Anterior cingulate cortex (tissue), 58 donors: Measurements from ENCODE around the gene VLDLR.

Experiments used
- DNase-seq, 58 donors: peaks; one replicate each; lab custom pipeline; 2025; lab: John Stamatoyannopoulos, UW

Gene VLDLR

DNA sequence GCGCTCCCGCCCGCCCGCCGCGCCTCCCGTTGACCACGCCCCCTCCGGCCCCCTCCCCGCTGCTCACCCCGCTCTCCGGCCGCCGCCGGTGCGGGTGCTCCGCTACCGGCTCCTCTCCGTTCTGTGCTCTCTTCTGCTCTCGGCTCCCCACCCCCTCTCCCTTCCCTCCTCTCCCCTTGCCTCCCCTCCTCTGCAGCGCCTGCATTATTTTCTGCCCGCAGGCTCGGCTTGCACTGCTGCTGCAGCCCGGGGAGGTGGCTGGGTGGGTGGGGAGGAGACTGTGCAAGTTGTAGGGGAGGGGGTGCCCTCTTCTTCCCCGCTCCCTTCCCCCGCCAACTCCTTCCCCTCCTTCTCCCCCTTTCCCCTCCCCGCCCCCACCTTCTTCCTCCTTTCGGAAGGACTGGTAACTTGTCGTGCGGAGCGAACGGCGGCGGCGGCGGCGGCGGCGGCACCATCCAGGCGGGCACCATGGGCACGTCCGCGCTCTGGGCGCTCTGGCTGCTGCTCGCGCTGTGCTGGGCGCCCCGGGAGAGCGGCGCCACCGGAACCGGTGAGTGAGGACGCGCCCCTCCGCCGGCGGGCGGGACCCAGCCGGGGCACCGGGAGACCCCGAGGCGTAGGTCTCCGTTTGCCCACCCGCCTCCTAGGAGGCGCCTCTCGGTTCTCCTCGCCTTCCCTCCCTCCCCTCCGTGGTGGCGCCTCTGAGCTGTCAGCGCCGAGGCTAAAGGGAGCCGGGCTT lies at the start of gene VLDLR:
TSS of gene VLDLR (plus strand) at position 66 of the 739 bp plus-strand sequence. CDS start at position 469, 403 bp downstream.
- peak in 50 of 58 donors; percentile 6 to 85 (median 70) for DNase-seq

DNA sequence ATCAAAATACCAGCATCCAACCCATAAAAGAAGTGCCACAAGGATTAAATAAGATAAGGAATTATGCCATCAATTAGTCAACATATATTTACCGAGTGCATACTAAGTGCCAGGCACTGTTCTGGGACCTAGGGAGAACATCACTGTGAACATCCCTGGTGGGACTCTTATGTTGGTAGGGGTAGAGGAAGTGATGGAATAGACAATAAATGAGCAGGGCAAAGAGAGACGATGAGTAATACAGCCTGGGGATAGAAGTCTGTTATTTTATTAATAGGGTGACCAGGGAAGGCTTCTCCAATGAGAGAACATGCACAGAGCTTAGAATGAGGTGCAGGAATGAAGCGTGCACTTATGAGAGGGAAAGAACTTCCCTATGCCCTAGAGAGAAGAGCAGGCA lies 47.4 kb upstream of the VLDLR start:
- no peak for DNase-seq

DNA sequence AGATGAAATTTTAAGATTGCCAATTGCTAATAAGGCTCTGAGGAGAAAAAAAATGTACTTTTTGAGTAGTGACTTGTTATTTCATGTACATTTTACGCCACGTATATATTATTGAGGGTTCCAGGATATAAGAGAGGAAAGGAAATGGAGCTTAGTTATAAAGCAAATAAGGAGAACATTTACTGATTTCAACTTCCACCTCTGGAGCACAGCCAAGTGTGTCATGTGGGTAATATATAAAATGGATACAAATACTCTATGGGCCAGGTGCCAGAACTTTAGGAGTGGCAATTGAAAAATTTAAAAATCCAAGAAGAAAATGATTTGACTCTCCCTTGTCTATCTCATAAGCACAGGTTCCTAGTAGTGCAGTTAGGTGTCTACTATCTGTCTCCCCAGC lies 45.0 kb upstream of the VLDLR start:
- no peak for DNase-seq

DNA sequence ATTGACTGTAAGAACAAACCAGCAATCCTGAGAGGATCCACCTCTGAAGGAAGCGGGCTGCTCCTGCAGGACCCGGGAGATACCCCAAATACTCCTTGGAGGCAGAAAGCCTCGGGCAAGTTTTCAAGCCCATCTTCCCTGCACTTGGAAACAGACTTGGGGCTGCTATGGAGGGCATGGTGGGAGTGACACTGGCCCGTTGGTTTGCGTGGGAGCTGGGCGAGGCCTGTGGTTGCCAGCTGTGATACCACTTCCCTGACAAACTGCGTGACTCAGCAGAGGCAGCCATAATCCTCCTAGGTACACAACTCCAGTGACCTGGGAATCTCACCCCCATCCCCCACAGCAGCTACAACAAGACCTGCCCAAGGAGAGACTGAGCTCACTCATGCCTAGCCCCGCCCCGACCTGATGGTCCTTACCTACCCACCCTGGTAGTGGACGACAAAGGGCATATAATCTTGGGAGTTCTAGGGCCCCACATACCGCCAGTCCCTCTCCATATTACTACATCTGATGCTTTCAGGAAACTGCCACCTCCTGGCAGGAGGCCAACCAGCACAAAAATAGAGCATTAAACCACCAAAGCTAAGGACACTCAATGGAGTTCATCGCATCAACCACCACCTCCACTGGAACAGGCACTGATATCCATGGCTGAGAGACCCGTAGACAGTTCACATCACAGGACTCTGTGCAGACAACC lies 38.1 kb upstream of the VLDLR start:
- no peak for DNase-seq

DNA sequence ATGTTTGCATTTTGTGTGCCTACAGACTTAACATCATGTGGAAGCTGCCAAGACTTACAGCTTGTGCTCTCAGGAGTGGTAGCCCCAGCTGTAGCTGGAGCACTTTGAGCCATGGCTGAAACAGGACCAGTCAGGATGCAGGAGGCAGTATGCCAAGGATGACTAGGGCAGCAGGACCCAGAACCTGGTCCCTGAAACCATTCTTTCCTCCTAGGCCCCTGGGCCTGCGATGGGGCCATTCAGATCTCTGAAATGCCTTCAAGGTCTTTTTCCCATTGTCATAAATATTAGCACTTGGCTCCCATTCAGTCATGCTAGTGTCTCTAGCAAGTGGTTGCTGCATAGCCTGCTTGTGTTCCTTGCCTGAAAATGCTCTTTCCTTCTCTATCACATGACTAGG lies 29.6 kb upstream of the VLDLR start:
- DNase-seq: no peak

DNA sequence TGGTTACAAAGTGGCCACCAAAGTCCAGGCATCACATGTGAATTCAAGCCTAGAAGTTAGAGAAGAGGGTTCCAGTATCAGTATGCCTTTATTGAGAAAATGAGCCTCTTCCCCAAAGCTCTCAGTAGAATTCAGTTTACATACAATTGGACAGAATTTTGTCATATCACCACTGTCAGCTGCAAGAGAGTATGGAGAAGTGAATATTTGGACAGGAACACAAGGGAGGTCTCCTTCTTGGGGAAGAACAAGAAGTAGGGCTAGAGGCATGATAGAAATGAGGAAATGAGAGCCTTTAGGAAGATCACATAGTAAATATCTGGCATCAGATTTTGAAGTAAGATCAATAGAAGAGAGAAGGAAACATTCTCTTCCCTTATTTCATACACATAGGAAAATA lies 27.8 kb upstream of the VLDLR start:
- DNase-seq: no peak

DNA sequence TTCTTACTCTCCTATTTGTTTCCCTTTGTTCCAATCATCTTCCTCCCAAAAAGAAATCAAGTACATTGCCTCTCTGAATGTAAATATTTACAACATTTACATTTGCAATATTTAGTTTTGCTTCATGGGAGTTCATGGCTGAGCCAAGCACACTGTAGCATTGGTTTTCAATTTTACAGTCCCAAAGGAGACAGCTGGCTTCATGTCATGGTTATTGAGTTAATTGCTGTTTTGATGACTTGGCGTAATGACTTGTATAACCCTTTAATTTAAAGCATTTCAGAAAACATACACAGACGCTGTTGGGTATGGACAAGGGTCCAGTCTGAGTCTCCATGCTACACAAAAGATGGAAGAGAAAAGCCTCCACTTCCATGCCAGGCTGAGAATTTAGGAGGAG lies 25.6 kb upstream of the VLDLR start:
- DNase-seq: no peak

DNA sequence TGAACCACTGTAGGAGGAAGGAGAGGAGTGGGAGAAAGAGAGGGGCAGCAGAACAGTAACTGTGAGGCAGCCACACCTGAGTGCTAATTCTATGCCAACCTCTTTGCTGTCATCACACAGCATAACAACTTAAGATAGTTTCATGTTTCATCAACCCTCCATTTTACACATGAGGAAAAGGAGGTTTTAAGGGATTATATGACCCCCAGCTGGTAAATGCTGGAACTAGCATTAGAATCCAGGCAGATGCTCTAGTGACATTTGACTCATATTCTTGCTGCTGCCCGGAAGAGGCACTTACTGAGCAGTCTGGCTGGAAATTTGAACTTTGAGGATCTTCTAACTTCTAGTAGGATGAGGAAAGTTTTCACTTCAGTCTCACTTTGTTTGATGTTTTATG lies 24.1 kb upstream of the VLDLR start:
- no peak for DNase-seq

DNA sequence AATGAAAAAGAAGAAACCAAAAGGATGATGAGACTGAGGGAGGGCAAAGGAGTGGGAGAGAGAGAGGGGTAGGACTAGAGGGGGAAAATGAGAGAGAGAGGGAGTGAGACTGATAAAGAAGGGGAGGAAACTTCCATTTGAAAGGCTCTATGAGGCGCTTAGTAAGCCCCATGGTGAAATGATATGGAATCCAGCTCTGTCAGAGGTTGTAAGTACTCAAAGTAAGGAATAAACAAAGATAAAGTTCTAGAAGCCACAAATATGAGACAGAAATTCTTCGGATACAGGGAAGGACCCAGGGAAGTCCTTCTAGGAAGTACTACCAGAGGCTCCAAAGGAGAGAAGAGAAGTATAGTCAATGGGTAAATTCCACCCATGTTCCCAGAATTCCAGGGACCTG lies 21.7 kb upstream of the VLDLR start:
- no peak for DNase-seq

DNA sequence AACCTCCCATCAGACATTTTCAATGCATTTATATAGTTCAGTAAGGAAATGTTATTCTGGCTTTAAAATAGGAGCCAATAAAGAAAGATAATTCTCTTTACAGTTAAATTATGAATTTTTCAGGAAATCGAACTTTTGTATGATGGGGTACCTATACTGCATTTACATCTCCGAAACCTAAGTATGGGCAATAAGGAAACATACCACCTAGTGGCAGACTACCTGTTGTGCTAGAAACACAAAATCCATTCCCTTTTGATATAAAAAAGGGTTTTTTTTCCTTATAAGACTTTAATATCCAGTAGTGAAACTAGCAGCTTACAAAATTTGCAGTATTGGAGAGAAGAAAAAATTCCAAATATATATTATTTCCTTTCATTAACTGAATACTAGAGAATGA lies 21.3 kb upstream of the VLDLR start:
- DNase-seq: no peak

DNA sequence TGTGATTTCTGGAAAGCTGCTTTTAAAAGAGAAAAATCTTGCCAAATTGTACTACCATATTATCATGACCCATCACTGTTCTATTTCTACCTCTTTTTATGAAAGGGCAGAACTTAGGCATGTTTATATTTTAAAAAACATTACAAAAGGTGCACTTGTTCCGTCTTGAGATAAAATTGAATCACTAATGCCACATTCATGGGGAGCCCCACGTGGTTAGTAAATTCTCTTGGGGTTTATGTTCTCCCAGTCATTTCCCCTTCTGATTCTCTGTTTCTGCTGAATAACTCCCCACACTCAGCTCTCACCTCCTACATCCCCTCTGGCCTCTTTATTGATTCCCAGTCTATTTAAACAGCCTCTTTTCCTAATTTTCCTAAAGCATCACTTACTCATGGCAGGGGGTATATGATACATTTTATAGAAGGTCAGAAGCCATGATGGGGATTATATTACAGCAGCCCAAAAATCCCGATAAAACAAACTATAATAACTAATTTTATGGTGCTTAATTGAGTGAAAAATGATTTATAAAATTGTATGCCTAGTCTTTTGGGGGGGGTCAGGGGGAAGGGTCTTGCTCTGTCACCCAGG lies 19.7 kb upstream of the VLDLR start:
- DNase-seq: no peak

DNA sequence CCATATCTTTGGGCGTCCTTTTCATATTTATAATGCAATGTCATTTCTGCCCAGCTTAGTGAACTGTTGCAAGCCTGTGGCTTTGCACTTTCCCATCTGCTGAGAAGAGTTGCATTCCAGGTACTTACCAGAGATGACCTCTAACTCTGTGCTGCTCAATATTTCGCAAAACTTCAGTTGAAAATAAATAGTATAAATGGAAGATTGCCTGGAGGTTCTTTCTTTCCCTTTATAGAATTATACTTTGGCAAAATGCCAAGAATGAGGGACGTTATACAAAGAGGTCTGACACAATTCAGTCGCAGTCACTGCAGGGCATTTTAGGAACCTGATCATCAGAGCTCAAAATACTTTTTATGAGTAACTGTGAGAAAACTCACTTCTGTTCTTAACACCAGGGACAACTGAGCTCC lies 18.9 kb upstream of the VLDLR start:
- DNase-seq: no peak

DNA sequence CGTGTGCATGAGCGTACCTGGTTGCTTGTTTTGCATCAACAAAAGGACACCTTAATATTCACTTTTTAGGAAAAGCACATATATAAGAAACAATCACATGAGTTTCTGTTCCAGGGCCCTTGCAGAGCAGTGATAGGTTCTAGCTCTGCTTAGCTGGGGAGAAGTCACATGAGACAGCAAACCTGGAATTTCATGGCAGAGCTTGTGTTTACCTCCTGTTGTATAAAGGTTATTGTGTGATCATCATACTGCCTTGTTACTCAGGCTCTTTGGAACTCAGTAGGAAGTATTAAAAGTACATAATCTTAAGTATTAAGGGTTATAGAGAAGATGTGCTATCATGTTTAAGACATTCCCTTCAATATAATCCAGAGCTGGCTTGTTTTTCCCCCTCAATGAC lies 18.0 kb upstream of the VLDLR start:
- no peak for DNase-seq

DNA sequence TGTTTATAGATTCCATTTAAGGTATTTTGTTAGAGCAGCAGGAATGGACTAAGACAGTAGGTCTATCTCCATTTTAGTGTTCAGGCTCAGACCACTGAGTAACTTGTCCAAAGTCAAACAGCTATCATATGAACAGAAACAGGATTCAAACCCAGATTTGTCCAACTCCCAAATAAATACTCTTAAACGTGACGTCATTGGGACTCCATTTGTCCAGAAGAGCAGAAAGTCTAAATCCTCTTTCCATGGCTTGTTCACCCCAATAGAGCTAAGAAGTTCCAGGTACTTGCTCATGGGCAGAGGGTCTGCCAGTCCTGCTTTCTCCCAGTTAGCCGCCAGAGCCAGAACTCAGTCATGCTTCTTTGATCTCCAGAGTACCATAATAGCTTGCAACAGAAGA lies 16.3 kb upstream of the VLDLR start:
- DNase-seq: no peak

DNA sequence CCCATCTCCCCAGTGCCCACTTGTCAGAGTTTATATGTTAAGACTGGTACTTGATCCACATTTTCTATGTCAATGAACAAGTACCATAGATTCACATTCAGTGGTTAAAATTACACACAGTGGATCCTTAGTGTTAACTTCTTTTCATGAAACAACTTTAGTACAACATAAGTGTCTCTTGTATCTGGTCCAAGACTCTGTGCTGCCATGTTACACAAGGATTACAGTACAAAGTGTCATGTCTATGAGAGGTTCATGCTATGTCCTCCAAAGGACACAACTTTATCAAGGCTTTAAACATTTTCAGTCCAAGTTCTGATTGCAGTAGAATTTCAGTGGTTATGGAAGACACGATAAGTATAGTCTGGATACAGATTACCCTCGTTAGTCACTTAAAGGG lies 13.3 kb upstream of the VLDLR start:
- no peak for DNase-seq

DNA sequence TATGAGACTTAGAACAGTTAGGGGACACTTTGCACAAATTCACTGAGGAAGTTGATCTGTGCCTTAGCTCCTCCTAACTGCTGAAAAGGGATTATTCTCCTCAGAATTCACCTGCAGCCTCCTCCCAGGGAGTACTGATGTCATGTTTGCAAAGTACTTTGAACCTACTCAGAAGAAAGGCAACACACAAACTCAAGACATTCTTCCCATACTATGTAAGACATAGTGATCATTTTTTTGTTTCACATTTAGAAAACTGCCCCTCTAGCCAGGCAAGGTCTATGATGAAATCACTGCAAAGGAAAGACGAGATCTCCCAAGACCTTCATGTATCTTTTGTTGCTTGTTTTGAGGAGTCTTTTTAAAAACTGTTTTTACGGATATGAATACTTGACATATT lies 10.6 kb upstream of the VLDLR start:
- DNase-seq: no peak

DNA sequence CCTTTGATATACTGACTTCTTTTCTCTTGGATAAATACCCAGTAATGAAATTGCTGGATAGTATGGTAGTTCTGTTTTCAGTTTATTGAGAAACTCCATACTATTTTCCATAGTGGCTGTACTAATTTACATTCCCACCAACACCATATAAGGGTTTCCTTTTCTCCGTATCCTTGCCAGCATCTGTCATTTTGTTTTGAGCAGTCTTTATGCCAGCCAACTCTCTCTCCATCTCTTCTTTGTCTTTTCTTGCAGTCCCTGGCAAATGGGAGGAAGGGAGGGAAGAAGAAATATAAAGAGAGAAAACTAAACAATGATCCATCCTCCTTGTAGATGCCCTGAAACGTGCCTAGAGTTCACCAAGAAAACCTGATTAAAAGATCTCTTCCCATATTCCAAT lies 9.6 kb upstream of the VLDLR start:
- DNase-seq: no peak

DNA sequence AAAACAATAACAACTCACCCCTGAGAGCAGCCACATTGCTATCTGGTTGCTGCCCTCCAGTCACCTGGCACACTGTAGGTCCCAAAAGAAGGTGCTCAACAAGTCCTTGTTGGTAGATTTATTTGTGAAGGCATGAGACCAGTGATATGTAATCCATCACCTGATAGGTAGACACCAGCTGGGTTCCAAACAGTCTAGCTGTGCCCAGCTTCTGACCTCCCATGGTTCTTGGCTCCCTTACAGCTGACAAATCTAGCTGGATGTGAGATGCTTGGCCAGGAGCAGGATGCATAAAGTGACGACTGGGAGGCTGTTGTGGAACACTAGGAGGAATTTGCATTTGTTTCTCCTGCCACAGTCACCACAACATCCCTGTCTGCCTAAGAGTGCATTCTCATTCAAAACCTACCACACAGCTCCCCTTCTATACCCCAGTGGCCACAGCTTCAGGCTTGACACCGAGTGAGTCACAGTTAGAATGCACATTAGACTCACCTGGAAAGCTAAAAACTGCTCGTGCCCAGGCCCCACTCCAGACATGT lies 7.8 kb upstream of the VLDLR start:
- no peak for DNase-seq

DNA sequence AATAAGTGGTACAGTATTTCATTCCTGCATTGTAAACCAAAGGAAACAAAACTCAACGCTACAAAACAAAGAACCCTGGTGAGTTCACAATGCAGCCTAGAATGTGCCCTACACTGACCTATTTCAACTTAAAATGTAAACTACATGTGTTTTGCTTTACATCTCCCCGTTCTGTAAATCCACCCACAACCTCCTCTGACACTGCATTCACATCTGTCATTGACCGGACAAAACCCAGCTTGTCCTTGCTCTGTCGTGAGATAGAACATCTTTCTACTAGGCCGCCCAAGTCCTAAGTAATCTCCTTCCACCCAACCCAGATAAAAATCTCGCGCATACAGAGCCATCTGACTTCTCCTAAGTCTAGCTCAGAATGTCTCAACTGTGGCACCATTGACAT lies 6.1 kb upstream of the VLDLR start:
- DNase-seq: no peak

DNA sequence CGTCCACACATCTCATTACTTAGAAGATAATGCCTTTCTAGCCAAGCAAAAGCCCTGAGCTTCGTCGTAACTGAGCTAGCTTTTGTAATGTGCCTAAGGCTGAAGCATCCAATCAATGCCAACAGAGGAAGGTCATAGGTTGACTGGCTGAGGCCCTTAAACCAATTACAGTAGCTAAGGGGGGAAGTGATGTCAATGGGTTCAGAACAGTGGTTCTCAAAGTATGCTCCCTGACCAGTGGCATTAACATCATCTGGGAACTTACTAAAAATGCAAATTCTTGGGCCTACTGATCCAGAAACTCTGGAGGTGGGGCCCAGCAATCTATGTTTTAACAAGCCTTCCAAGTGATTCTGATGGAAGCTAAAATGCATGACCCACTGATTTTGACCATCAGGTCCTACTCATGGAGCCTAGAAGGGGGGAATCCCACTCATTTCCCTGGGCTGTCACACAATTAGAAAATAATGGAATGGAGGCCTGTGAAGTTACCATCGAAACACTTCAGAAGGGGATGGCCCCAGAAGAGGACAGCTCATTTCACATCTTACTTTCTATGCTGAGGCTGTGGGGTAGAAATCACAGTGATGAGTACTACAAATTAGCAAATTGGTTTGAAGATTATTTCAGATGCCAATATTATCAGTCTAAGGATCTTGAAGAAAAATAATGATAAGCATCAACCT lies 4.8 kb upstream of the VLDLR start:
- no peak for DNase-seq

DNA sequence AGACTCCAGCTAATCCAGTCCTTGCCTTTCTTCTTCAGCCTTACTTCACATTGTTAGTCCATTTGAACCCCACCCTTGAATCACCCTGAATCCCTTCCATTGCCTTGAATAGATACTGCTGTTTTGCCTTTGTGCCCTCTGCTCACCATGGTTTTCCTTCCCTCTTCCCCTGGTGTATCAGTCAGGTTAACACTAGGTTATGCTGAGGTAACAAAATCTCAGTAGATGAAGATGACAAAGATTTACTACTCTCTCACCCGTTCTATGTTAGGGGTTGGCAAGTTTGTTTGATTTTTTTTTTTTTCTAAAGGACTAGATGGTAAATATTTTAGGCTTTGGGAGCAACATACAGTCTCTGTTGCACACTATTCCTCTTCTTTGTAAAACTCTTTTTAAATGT lies 3.3 kb upstream of the VLDLR start:
- no peak for DNase-seq
